Naive thymus-derived CD8-positive, alpha-beta T cell (primary cell): ENCODE data around the gene URAD. TPM values are rescaled to one million over a fixed set of nuclear protein-coding genes. Genes with fewer than 3 reads are reported as not detected.
A peak's percentile ranks its signal among the peaks of the same experiment; 100 is the strongest.
"Not testable (repeated sequence)": the region's sequence is repeated elsewhere in the genome, so short reads cannot be mapped to it uniquely, and the experiment has no call there.

Source experiments
- ATAC-seq, 2 donors: fragments of 150-1000 bp; cut with Tn5 transposase in 1 of 2; sonication (Bioruptor Pico), chemical (Tn5 transposase) in 1 of 2; 1 replicate in 1 of 2; 2 replicates in 1 of 2; pipeline ENCODE4 v1.10.0; 2021; ENCODE audit warnings: mild to moderate bottlenecking in 2 of 2, moderate library complexity in 2 of 2
- POLR2A ChIA-PET: fragments of 350-600 bp; sonication (Branson Sonifier 250); formaldehyde crosslinking; loops from one replicate; lab custom pipeline; 2021; ENCODE audit warnings: antibody characterized with exemption; lab: Charles Lee
- DNase-seq, 10 donors: peaks; one replicate each; pipeline versions ENCODE4 v3.0.0 to v3.0.0-alpha.2; 2020 to 2022
- H3K27ac Mint-ChIP-seq, 10 donors: one replicate each; pipeline ENCODE4 v1.8.0; 2020 to 2022; ENCODE audit warnings: mild to moderate bottlenecking in 10 of 10, mixed read lengths in 10 of 10, moderate library complexity in 4 of 10, inconsistent platforms in 1 of 10
- H3K27me3 Mint-ChIP-seq, 5 donors: one replicate each; pipeline ENCODE4 v1.8.0; 2021 to 2022; ENCODE audit warnings: mixed read lengths in 5 of 5
- H3K36me3 Mint-ChIP-seq, 3 donors: one replicate each; pipeline ENCODE4 v1.8.0; 2020 to 2022; ENCODE audit warnings: mixed read lengths in 3 of 3, mild to moderate bottlenecking in 2 of 3, inconsistent platforms in 1 of 3
- H3K4me1 Mint-ChIP-seq, 4 donors: one replicate each; pipeline ENCODE4 v1.8.0; 2021 to 2022; ENCODE audit warnings: mixed read lengths in 4 of 4
- H3K4me3 Mint-ChIP-seq, 10 donors: one replicate each; pipeline ENCODE4 v1.8.0; 2020 to 2022; ENCODE audit warnings: mild to moderate bottlenecking in 10 of 10, mixed read lengths in 10 of 10, moderate library complexity in 6 of 10, inconsistent platforms in 1 of 10
- H3K9me3 Mint-ChIP-seq, 9 donors: one replicate each; pipeline ENCODE4 v1.8.0; 2020 to 2022; ENCODE audit warnings: mixed read lengths in 9 of 9, mild to moderate bottlenecking in 3 of 9, inconsistent platforms in 1 of 9, moderate library complexity in 1 of 9
- polyA plus RNA-seq, 3 donors: library from polyadenylated mRNA; unstranded; fragments of 300-500 nt; fragmentation: Illumina TruSeq; gene quantifications; one replicate each; pipeline ENCODE4 v1.2.3, GENCODE V29; 2021
- total RNA-seq, 8 experiments: library from RNA in 2 of 8; stranded (reverse) in 2 of 8; gene quantifications; one replicate each; pipeline ENCODE4 v1.2.3 and lab custom pipeline; 2021 to 2026

URAD gene
- total and polyA plus RNA-seq, 5 experiments from 2014 or later = not detected

- Mint-ChIP-seq H3K27ac (peak overlapping the region in 1 of 10 donors; percentile 58), H3K9me3 (no peaks in the 10 kb centered on the region), H3K4me3 (no peak overlapping the region), H3K36me3 (no peaks in the 10 kb centered on the region), H3K4me1 (peaks cover 0 to 7% (median 2%) of the 10 kb centered on the region in 4 donors), H3K27me3 (peaks cover 2 to 9% (median 5%) of the 10 kb centered on the region in 5 donors)
- DNase-seq (no peak), ATAC-seq (no peak)
- POLR2A ChIA-PET = no interaction called here
Measured at GRCh38 chr13:28014301-28014700, 25.8 kb upstream of the URAD start.

DNA sequence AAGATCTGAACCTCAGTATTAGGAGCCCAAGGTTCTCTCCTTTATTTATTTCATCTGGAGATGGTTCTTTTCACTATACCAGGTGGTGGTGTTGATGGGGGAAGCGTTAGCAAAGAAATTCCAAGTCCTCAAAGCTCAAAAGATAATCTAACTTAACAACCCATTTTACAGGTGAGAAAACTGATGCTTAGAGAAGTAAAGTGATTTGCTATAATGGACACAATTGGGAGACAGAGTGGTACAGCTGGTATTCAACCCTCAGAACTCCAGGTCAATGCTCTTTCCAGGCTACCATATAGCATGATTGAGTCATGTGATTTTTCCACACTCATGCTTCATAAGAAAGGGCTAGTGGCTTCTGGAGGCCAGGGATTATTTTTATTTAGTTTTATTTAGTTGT is 25.0 kb upstream of the URAD start:
- Mint-ChIP-seq H3K4me1 (peaks cover 0 to 7% (median 2%) of the 10 kb centered on the region in 4 donors), H3K36me3 (no peaks in the 10 kb centered on the region), H3K27ac (no peak overlapping the region), H3K27me3 (peaks cover 2 to 10% (median 4%) of the 10 kb centered on the region in 5 donors), H3K4me3 (no peak overlapping the region), H3K9me3 (no peaks in the 10 kb centered on the region)
- ATAC-seq (no peak), DNase-seq (no peak)
- POLR2A ChIA-PET = no interaction called here

DNA sequence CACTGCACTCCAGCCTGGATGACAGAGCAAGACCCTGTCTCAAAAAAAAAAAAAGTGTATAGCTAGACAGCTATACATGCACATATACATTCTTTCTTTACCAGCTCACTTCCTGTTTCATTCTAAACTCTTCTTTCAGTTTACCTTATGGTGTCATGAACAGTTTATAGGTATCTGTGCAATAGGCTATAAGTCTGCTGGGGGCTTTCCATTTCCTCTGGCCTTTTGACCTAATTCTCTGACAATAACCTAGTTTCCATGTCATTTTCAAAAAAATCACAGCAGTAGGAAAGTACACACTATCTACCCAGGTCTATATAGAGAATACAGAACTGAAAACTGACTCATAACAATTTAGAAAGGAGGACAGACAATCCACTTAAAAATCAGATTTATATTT is 24.4 kb upstream of the URAD start:
- DNase-seq (no peak), ATAC-seq (no peak)
- Mint-ChIP-seq H3K4me3 (no peak overlapping the region), H3K27me3 (peaks cover 2 to 10% (median 4%) of the 10 kb centered on the region in 5 donors), H3K9me3 (no peaks in the 10 kb centered on the region), H3K36me3 (no peaks in the 10 kb centered on the region), H3K4me1 (peaks cover 0 to 7% (median 2%) of the 10 kb centered on the region in 4 donors), H3K27ac (peak overlapping the region in 1 of 10 donors; percentile 9)
- POLR2A ChIA-PET = no interaction called here

DNA sequence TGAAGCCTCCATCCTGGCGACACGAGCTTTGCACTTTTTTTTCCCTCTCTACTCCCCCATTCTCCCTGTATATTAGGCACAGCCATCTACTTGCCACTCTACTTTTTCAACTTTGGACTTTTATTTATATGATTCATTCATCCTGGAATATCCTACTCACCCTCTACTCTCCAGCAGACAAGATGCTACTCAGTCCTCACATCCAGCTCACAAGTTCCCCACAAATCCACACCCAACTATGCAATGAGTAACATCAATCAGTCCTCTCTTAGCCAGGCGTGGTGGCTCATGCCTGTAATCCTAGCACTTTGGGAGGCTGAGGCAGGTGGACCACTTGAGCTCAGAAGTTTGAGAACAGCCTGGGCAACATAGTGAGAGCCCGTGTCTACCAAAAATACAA is 23.9 kb upstream of the URAD start:
- H3K9me3 Mint-ChIP-seq = no peaks in the 10 kb centered on the region
- no peak overlapping the region for H3K4me3 Mint-ChIP-seq
- peak overlapping the region in 1 of 10 donors; percentile 9 for H3K27ac Mint-ChIP-seq
- no peak for ATAC-seq
- POLR2A ChIA-PET = no interaction called here
- no peaks in the 10 kb centered on the region for H3K36me3 Mint-ChIP-seq
- peaks cover 2 to 10% (median 4%) of the 10 kb centered on the region in 5 donors for H3K27me3 Mint-ChIP-seq
- H3K4me1 Mint-ChIP-seq = peaks cover 0 to 7% (median 2%) of the 10 kb centered on the region in 4 donors
- no peak for DNase-seq

DNA sequence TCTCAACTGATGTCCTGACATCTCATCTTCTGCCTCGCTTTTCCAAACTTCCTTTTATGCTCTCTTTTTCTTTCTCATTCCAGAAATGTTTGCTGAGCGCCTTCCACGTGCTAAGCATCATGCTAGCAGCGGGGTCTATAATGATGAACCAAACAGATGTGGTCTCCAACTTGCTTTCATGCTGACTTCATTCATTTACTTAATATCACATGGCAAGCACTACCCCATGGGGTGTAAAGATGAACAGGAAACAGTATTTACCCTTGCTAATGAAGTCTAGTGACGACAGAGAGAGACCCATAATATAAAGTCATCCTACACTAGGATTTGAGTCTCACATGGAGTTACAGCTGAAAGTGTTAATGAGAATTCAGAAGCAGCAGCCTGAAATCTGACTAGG is 21.6 kb upstream of the URAD start:
- Mint-ChIP-seq H3K36me3 (no peaks in the 10 kb centered on the region), H3K27me3 (peaks cover 2 to 8% (median 4%) of the 10 kb centered on the region in 5 donors), H3K9me3 (no peaks in the 10 kb centered on the region), H3K4me3 (no peak overlapping the region), H3K4me1 (peaks cover 0 to 7% (median 2%) of the 10 kb centered on the region in 4 donors), H3K27ac (no peak overlapping the region)
- POLR2A ChIA-PET = no interaction called here
- no peak for DNase-seq
- ATAC-seq = no peak

DNA sequence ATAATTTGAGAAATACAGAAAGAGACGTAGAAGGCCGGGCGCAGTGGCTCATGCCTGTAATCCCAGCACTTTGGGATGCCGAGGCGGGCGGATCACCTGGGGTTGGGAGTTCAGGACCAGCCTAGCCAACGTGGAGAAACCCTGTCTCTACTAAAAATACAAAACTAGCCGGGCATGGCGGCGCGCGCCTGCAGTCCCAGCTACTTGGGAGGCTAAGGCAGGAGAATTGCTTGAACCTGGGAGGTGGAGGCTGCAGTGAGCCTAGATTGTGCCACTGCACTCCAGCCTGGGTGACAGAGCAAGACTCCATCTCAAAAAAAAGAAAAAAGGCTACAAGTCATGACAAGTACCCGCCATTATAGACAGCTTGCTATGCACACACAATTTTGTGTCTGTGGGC is 16.5 kb upstream of the URAD start:
- ATAC-seq, POLR2A ChIA-PET, H3K9me3 Mint-ChIP-seq, H3K4me3 Mint-ChIP-seq, H3K4me1 Mint-ChIP-seq, H3K27ac Mint-ChIP-seq, H3K27me3 Mint-ChIP-seq, DNase-seq, H3K36me3 Mint-ChIP-seq: not testable (repeated sequence)

DNA sequence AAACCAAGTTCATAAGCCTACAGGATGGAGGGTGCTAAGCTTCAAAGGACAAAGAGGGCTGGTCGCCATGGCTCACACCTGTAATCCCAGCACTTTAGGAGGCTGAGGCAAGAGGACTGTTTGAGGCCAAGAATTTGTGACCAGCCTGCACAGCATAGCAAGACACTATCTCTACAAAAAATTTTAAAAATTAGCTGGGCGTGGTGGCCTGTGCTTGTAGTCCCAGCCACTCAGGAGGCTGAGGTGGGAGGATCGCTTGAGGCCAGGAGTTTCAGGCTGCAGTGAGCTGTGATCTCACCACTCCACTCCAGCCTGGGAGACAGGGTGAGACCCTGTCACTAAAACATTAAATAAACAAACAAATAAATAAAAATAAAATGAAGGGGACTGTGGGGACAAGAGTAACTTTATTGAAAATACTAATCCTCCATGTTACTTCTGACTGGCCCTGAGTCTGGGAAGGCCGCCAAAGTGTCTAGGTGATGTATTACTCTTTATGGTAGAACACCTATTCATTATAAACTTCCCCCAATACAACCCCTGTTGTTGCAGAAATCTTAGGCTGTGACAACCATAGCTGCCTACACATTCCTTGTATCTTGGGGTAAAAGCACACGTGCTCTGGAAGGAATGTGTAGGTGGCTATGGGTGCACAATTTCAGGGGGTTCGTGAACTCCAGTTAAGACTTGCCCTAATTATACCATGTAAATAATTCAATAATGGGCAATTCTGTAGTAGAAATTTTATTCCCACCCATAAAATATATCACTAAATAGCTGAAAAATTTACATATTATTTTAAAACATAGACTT is 14.6 kb upstream of the URAD start:
- POLR2A ChIA-PET = no interaction called here
- Mint-ChIP-seq H3K9me3 (no peaks in the 10 kb centered on the region), H3K4me1 (peaks cover 0 to 1% (median under 1%) of the 10 kb centered on the region in 4 donors), H3K27me3 (no peaks in the 10 kb centered on the region), H3K4me3 (no peak overlapping the region), H3K27ac (no peak overlapping the region), H3K36me3 (no peaks in the 10 kb centered on the region)
- ATAC-seq = no peak
- no peak for DNase-seq

DNA sequence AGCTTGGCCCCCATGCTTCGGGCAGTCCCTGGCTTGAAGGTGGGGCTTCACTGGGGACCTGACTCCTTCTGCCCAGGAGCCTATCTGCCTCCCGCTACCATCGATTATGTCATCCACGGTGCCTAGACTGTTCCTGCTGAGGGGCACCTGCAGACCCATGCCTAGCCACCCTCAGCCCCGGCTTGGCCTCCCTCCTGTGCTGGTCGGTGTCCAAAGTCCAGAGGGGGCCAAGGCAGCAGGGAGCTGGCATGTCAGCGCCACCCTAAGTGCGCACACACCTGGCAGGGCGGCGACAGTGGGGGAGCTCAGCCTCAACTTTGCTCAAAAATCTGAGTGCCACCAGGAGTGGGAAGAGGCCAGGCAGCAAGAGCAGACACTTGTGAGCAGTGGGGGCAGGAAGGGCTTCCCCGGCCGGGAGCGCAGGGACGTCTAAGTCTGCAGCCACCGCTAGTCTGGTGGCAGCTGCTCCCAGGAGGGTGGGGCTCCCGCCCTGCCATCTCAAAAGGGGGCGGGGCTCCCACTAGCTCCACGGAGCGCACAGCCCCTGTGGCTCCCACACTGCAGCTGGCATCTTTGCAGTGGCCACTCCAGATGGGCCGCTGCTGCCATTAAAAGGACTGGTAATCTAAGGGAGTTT is 13.5 kb upstream of the URAD start:
- POLR2A ChIA-PET = no interaction called here
- H3K27me3 Mint-ChIP-seq = no peaks in the 10 kb centered on the region
- DNase-seq (no peak), ATAC-seq (no peak)
- no peaks in the 10 kb centered on the region for H3K36me3 Mint-ChIP-seq
- no peaks in the 10 kb centered on the region for H3K9me3 Mint-ChIP-seq
- H3K4me3 Mint-ChIP-seq = no peak overlapping the region
- H3K4me1 Mint-ChIP-seq = peaks cover 0 to 5% (median 1%) of the 10 kb centered on the region in 4 donors
- no peak overlapping the region for H3K27ac Mint-ChIP-seq

GRCh38 chr13:28001049-28001448 is 12.6 kb upstream of the URAD start:
- no peak overlapping the region for H3K4me3 Mint-ChIP-seq
- POLR2A ChIA-PET = no interaction called here
- no peaks in the 10 kb centered on the region for H3K36me3 Mint-ChIP-seq

GRCh38 chr13:28000567-28000966 is 12.1 kb upstream of the URAD start:
- no peak for DNase-seq
- Mint-ChIP-seq H3K4me3 (no peak overlapping the region), H3K9me3 (no peaks in the 10 kb centered on the region), H3K27me3 (no peaks in the 10 kb centered on the region), H3K27ac (no peak overlapping the region), H3K4me1 (peaks cover 0 to 5% (median 1%) of the 10 kb centered on the region in 4 donors), H3K36me3 (no peaks in the 10 kb centered on the region)
- ATAC-seq = no peak
- POLR2A ChIA-PET = no interaction called here

More at GRCh38 chr13:28001049-28001448, 12.6 kb upstream of the URAD start:
- Mint-ChIP-seq H3K27ac (no peak overlapping the region), H3K4me1 (peaks cover 0 to 5% (median 1%) of the 10 kb centered on the region in 4 donors), H3K9me3 (no peaks in the 10 kb centered on the region), H3K27me3 (no peaks in the 10 kb centered on the region)
- DNase-seq (no peak), ATAC-seq (no peak)

DNA sequence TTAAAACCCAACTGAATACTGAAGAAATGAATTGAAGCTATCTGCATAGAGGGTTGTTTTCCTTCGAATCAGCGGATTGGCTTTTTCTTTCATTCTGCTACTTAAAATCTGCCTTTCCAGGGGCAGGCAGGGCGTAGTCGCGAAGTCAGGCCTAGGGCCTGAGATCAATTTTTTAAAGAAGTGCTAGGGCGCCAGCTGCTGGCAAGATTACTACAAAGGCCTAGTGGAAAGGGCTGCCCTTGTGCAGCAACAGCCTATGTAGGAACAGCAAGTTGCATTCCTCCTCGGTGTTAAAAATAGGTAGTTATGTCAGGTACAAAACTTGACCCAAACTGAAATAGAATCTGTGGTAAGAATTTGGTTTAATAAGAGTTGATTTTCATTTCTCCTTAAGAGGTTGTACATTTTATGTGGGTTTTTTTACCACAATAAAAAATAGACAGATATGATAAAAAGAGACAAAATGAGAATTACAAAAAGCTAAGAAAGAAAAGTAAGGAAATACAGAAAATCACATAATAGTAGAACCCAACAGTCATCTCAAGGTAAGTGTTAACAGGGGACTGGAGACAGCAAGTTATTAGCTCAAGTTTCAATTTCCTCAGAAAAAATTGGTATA is 9.5 kb upstream of the URAD start:
- ATAC-seq (peak; percentile 39 to 53), DNase-seq (peak in 4 of 10 donors; percentile 11 to 23 (median 16))
- Mint-ChIP-seq H3K36me3 (no peaks in the 10 kb centered on the region), H3K4me1 (peaks cover 0 to 5% (median 1%) of the 10 kb centered on the region in 4 donors), H3K9me3 (no peaks in the 10 kb centered on the region), H3K4me3 (no peak overlapping the region), H3K27ac (peak overlapping the region in 4 of 10 donors; percentile 1 to 28 (median 19)), H3K27me3 (no peaks in the 10 kb centered on the region)
- POLR2A ChIA-PET = no interaction called here

- no peak overlapping the region for H3K4me3 Mint-ChIP-seq
- POLR2A ChIA-PET = no interaction called here
- no peaks in the 10 kb centered on the region for H3K9me3 Mint-ChIP-seq
- ATAC-seq (no peak), DNase-seq (no peak)
- no peaks in the 10 kb centered on the region for H3K36me3 Mint-ChIP-seq
- peaks cover 7 to 17% (median 8%) of the 10 kb centered on the region in 5 donors for H3K27me3 Mint-ChIP-seq
- no peak overlapping the region for H3K27ac Mint-ChIP-seq
- no peaks in the 10 kb centered on the region for H3K4me1 Mint-ChIP-seq
Measured at GRCh38 chr13:27991881-27992280, 3.4 kb upstream of the URAD start.

- no peak overlapping the region for H3K4me3 Mint-ChIP-seq
- H3K36me3 Mint-ChIP-seq = no peaks in the 10 kb centered on the region
- peaks cover 29 to 66% (median 40%) of the 10 kb centered on the region in 5 donors for H3K27me3 Mint-ChIP-seq
- DNase-seq = no peak
- no peak overlapping the region for H3K27ac Mint-ChIP-seq
- H3K9me3 Mint-ChIP-seq = no peaks in the 10 kb centered on the region
- ATAC-seq = no peak
- H3K4me1 Mint-ChIP-seq = peaks cover 1 to 6% (median 3%) of the 10 kb centered on the region in 4 donors
- POLR2A ChIA-PET = no interaction called here
Measured at GRCh38 chr13:27985600-27985999, 2.9 kb downstream of the URAD start.
